Measurements from ENCODE around the gene HOXC10.

HOXC10 gene

GRCh38 chr12:53980104-53980801, 4.7 kb upstream of the HOXC10 start:
- TF ChIP-seq, protein P1, sequence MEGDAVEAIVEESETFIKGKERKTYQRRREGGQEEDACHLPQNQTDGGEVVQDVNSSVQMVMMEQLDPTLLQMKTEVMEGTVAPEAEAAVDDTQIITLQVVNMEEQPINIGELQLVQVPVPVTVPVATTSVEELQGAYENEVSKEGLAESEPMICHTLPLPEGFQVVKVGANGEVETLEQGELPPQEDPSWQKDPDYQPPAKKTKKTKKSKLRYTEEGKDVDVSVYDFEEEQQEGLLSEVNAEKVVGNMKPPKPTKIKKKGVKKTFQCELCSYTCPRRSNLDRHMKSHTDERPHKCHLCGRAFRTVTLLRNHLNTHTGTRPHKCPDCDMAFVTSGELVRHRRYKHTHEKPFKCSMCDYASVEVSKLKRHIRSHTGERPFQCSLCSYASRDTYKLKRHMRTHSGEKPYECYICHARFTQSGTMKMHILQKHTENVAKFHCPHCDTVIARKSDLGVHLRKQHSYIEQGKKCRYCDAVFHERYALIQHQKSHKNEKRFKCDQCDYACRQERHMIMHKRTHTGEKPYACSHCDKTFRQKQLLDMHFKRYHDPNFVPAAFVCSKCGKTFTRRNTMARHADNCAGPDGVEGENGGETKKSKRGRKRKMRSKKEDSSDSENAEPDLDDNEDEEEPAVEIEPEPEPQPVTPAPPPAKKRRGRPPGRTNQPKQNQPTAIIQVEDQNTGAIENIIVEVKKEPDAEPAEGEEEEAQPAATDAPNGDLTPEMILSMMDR (IDR thresholded peaks at IDR 0.05) = no peak

DNA sequence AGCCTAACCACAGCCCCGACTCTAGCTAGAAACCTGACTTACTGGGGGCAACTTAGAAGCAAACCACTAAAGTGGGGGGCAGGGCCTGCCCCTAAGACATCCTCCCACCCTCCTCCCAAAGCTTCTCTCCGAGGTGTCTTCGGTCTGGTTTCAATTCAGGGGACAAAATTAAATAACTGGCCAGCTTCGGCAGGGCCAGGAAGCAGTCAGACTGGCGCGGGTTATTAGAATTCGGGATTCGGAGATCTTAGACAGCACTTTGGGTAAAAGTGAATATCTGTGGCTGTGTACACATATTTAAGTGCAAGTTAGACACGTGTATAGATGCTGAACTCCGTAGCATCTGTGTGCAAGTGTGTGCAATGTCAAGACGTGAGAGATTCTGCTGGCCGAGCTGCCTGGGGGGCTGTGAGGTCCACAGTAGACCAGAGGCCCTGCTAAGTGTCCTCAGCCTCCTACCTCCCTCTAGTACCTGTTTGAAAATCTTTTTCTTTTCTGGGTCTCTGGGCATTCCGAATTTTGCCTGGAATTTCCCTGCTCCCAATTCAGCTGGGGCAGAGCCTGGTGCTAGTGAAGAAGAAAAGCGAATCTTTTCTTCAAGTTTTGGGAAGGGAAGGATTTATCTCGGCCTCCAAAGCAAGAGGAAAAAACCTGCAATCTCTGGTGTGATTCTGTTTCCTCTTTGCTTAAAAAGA, 4.0 kb upstream of the HOXC10 start:
- TF ChIP-seq, protein P1 (IDR thresholded peaks at IDR 0.05) = no peak

GRCh38 chr12:53981634-53982565, 3.0 kb upstream of the HOXC10 start:
- TF ChIP-seq, protein P1 (IDR thresholded peaks at IDR 0.05) = no peak

- TF ChIP-seq, protein P1 (IDR thresholded peaks at IDR 0.05) = no peak
Observed at GRCh38 chr12:53982648-53983567, 2.0 kb upstream of the HOXC10 start.

GRCh38 chr12:53983568-53983949, 1.4 kb upstream of the HOXC10 start:
- TF ChIP-seq, protein P1 (IDR thresholded peaks at IDR 0.05) = no peak

- TF ChIP-seq, protein P1 (IDR thresholded peaks at IDR 0.05) = no peak
Observed at GRCh38 chr12:53983950-53984572, 885 bp upstream of the HOXC10 start.
